Measurements from ENCODE around the gene SHLD1.

- no peak for TF ChIP-seq EZH2 (IDR thresholded peaks at IDR 0.05; ENCODE audit: low read length)
- TF ChIP-seq, protein P1, sequence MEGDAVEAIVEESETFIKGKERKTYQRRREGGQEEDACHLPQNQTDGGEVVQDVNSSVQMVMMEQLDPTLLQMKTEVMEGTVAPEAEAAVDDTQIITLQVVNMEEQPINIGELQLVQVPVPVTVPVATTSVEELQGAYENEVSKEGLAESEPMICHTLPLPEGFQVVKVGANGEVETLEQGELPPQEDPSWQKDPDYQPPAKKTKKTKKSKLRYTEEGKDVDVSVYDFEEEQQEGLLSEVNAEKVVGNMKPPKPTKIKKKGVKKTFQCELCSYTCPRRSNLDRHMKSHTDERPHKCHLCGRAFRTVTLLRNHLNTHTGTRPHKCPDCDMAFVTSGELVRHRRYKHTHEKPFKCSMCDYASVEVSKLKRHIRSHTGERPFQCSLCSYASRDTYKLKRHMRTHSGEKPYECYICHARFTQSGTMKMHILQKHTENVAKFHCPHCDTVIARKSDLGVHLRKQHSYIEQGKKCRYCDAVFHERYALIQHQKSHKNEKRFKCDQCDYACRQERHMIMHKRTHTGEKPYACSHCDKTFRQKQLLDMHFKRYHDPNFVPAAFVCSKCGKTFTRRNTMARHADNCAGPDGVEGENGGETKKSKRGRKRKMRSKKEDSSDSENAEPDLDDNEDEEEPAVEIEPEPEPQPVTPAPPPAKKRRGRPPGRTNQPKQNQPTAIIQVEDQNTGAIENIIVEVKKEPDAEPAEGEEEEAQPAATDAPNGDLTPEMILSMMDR (optimal IDR thresholded peaks at IDR 0.05 in 1 of 3, IDR thresholded peaks at IDR 0.05 in 1 of 3, conservative IDR thresholded peaks at IDR 0.05 in 1 of 3; ENCODE audit: extremely low read depth in 1 of 3, insufficient read depth in 2 of 3, low read length in 3 of 3), result no peak
Measured at GRCh38 chr20:5786930-5787795, 37.0 kb downstream of the SHLD1 start.

Data from keratinocyte (primary cell).